NCI-H1048 (cell line): Measurements from ENCODE around the gene IFT22.
A peak's percentile ranks its signal among the peaks of the same experiment; 100 is the strongest.
"Not testable (repeated sequence)": the region's sequence is repeated elsewhere in the genome, so short reads cannot be mapped to it uniquely, and the experiment has no call there.

Experiments
- DNase-seq: peaks from one replicate; lab custom pipeline; 2025; lab: John Stamatoyannopoulos, UW

Gene IFT22

DNA sequence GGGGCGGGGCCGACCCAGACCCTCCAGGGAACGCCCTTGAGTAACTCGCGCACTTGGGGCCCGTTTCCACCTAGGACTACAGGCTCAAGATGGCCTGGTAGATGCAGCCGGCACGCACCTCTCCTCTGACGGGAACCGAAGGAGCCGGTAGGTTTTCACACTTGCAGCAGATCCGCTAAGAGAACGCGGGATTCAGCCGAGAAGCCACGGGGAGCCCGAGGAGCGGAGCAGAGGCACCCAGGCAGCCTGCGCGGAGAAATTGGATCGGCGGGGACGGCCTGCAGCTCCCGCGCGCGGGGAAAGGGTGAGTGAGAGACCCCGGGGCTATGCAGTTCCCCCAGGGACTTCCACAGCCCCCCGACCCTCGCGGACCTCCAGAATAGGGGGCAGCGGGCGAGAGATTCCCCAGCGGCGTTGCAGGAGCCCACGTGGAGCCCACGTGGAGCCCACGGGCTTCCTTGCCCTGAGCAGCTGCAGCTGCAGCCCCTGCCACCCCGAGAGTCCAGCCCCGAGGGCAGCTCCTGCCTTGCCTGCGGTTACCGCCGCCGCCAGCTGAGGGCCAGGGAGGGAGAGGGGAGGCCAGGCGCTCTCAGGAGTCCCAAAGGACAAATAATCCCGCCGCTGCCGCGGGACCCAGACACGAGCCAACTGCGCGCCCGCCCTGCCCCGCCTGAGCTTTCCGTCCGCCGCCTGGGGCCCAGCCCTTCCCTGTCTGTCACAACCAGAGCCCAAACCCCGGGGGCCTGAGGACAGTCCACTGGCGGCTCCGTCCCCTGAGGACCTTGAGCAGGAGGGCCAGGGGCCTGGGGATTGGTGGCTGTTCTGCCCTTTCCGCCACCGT, 13.1 kb downstream of the IFT22 start:
- peak; percentile 64 for DNase-seq

DNA sequence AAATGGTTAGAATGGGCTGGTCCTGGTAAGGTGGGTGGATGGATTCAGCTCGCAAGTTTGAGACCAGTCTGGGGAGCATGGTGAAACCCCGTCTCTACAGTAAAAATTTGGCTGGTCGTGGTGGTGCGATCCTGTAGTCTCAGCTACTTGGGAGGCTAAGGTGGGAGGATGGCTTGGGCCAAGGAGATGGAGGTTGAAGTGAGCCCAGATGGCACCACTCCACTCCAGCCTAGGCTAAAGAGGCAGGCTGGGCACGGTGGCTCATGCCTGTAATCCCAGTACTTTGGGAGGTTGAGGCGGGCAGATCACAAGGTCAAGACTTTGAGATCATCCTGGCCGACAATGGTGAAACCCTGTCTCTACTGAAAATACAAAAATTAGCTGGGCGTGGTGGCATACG, 15.3 kb downstream of the IFT22 start:
- no peak for DNase-seq

DNA sequence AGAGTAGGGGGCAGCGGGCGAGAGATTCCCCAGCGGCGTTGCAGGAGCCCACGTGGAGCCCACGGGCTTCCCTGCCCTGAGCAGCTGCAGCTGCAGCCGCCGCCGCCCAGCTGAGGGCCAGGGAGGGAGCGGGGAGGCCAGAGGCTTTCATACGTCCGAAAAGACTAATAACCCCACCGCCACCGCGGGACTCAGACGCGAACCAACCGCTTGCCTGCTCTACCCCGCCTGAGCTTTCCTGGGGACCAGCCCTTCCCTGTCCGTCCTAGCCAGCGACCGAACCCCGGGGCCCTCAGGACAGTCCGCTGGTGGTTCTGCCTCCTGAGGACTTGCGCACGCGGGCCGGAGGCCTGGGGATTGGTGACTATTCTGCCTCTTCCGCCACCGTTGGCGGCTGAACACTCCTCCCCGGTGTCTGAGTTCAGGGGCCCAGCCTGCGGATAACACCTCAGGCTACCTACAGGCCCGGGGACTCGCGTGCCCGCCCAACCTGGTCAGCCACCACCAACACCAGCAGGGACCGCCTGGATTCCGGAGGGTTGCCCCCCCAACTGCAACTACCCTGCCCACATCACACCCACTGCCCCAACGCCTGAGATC, 18.4 kb downstream of the IFT22 start:
- no peak for DNase-seq

DNA sequence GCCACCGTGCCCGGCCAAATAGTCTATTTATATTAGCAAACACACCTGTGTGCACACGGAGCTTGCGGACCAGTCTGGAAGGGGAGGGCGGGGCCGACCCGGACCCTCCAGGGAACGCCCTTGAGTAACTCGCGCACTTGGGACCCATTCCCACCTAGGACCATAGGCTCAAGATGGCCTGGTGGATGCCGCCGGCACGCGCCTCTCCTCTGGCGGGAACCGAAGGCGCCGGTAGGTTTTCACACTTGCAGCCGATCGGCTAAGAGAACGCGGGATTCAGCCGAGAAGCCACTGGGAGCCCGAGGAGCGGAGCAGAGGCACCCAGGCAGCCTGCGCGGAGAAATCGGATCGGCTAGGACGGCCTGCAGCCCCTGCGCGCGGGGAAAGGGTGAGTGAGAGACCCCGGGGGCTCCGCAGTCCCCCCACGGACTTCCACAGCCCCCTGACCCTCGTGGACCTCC, 18.9 kb downstream of the IFT22 start:
- no peak for DNase-seq

DNA sequence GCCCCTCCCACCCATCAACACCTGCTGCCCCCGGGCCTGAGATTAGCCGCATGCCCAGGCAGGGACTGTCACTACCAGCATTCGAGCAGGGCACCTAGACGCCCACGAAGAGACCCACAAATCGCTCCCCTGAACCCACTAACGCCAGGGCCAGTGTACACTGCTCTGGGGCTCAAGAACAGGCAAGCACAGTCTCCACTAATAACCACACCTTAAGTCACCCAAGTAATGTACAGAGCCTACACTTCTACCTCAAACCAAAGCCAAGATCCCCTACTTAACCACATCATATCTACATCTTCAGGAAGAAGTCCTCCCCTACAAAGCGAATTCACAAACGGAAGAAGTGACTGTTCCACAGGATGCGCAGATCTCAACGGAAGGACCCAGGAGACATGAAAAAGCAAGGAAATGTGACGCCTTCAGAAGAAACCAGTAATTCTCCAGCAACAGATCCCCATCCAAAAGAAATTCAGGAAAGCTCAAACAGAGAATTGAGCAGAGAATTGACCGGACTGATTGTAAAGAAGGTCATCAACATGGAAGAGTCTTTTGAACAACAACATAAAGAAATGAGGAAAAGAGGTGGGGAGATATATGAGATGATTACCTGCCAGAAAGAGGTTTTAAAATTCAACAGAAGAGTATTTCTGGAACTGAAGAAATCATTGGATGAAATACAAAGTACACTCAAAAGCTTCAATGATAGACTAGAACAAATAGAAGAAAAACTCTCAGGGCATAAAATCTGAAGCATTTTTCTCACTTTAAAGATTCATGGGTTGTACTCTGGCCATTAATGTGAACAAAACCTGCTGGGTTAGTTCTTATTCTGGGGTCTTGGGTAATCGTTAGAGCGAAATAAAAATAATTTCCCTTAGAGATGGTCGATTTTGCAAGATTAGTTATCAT, 20.9 kb downstream of the IFT22 start:
- no peak for DNase-seq

DNA sequence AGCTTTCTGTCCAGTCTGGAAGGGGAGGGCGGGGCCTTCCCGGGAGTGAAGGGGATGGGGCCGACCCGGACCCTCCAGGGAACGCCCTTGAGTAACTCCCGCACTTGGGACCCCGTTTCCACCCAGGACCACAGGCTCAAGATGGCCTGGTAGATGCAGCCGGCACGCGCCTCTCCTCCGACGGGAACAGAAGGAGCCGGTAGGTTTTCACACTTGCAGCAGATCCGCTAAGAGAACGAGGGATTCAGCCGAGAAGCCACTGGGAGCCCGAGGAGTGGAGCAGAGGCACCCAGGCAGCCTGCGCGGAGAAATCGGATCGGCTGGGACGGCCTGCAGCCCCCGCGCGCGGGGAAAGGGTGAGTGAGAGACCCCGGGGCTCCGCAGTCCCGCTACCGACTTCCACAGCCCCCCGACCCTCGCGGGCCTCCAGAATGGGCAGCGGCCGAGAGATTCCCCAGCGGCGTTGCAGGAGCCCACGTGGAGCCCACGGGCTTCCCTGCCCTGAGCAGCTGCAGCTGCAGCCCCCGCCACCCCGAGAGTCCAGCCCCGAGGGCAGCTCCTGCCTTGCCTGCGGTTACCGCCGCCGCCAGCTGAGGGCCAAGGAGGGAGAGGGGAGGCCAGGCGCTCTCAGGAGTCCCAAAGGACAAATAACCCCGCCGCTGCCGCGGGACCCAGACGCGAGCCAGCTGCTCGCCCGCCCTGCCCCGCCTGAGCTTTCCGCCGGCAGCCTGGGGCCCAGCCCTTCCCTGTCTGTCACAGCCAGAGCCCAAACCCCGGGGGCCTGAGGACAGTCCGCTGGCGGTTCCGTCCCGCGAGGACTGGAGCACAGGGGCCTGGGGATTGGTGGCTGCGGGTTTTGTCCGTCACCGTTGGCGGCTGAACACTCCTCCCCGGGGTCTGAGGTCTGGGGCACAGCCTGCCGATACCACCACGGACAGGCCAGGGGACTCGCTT, 21.8 kb downstream of the IFT22 start:
- DNase-seq: no peak

DNA sequence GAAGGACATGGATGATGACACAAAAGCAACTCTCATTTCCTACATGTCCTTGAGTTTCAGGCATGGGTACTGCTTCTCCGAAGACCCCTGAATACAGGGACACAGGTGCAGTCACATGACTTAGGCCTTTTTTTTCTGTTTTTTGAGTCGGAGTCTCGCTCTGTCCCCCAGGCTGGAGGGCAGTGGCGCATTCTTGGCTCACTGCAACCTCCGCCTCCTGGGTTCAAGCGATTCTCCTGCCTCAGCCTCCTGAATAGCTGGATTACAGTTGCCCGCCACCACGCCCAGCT, 26.8 kb downstream of the IFT22 start:
- DNase-seq: no peak

DNA sequence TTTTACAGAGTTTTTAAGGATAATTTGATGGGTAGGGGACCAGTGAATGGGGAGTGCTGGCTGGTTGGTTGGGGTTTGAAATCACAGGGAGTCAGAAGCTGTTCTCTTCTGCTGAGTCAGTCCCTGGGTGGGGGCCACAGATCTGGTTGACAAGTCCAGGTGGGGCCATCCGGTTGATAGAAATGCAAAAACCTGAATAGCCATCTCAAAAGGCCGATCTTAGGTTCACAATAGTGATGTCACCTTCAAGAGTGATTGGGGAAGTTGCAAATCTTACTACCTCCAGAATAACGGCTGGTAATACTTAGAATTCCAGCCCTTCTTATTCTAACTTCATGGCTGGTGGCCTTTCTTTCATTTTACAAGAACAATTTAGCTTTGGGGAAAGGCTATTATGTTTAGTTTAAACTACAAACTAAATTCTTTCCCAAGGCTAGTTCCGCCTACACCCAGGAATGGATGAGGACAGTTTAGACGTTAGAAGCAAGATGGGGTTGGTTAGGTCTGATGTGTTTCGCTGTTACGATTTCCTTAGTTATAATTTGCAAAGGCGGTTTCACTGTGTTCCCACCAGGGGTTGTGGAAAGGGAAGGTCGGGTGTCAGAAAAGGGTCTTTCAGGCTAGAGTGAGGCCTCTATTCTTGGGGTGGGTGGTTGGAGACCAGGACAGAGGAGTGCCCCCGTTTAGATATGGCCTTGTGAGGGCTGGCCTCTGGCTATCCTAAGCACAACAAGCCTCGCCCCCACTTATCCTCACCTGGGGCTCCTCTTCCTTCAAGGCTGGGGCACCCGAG, 27.4 kb downstream of the IFT22 start:
- no peak for DNase-seq

DNA sequence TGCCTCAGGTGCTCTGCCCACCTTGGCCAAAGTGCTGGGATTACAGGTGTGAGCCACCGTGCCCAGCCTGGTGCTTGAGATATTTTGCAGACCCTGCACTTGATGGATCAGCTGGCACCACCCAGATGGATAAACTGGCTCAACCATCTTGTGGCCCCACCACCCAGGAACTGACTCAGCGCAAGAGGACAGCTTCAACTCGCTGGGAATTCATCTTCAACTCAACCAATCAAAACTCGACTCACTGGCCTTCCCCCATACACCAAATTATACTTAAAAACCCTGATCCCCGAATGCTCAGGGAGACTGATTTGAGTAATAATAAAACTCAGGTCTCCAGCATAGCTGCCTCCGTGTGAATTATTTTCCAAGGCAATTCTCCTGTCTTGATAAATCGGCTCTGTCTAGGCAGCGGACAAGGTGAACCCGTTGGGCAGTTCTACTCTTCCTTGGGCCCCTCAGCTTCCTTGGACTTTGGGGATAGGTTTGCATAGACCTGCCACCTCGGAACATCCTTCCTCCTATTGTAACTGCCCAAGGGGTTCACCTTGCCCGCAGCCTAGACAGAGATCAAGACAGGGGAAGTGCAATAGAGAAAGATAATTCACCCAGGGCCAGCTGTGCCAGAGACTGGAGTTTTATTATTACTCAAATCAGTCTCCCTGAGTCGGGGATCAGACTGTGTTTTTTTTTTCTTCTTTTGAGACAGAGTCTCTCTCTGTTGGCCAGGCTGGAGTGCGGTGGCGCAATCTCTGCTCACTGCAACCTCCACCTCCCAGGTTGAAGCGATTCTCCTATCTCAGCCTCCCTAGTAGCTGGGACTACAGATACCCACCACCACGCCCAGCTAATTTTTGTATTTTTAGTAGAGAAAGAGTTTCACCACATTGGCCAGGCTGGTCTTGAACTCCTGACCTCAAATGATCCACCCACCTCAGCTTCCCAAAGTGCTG, 28.3 kb downstream of the IFT22 start:
- DNase-seq: not testable (repeated sequence)

DNA sequence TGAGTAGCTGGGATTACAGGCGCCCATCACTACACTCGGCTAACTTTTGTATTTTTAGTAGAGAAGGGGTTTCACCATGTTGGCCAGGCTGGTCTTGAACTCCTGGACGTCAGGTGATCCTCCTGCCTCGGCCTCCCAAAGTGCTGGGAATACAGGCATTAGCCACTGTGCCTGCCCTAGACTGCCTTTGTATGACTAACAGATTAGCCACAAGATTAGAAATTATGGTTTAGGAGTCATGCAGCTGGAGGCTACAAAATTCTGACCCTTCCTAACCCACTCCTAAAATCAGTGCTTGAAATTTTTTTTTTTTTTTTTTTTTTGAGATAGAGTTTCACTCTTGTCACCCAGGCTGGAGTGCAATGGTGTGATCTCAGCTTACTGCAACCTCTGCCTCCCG, 29.0 kb downstream of the IFT22 start:
- not testable (repeated sequence) for DNase-seq

DNA sequence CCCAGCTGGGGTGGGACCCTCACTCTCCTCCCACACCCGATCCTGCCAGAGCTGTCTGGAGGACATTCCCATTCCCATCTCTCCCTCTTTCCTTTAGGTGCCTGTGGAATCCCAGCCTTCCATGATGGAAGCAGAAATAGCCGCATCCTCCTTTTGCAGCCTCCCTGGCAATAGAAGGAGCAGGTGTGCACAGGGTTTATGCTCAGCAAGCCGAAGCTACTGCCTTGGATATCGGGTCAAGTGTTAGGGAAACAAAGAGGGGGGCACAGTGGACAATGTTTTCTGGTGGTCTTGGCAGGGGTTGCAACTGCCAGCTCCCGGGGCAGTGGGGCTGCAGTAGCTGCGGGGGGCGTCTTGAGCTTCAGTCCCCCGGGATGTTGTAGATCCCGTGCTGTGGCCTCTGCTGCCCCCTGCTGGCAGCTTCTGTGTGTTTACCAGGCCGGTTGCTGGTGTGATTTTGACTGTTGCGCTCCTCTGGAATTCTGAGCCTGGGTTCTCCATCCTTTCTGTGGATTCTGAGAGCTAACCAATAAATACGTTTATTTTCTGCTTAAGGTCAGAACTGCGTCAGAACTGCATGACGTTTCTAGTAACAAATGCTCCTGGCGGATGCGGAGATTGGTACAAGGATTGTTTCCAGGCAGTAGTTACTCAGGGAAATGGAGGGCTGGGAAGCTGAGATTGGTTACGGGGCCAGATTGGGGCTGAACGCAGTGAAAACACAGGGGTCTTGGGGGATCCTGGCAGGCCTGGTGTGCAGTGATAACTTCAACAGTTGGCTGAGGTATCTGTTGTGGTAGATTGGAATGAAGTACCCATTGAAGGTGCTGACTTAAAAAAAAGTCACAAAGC, 31.2 kb downstream of the IFT22 start:
- DNase-seq: not testable (repeated sequence)

DNA sequence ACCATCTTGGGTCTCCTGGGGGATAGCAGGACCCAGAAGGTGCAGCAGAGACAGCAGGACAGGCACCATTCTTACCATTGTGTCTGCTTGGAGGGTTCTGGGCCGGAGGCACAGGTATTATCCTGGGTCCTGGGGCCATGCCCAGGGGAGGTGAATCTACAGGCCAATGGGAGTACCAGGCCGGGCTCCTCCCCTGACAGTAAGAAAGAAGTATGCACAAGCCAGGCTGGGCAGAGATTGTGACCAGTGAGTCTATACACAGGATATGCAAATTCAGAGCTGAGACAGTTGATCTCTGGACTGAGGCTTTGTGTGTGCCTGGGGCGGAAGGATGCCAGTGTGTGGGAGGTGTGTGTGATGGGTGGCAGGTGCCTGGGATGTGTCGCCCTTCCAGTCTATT, 31.9 kb downstream of the IFT22 start:
- DNase-seq: not testable (repeated sequence)

DNA sequence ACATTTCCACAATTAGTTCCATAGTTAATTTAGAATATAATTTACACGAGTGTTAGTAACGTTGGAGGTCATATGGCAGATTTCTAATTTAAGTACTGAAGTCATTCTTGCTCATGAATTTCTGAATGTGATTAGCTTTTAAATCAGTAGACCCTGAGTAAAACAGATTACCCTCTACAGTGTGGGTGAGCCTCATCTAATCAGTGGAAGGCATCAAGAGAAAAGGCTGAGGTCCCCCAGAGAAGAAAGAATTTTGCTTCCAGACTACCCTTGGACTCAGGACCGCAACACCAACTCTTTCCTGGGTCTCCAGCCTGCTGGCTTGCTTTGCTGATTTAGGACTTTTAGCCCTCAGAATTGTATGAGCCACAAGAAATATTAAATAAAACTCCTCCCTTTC, 33.2 kb downstream of the IFT22 start:
- no peak for DNase-seq

DNA sequence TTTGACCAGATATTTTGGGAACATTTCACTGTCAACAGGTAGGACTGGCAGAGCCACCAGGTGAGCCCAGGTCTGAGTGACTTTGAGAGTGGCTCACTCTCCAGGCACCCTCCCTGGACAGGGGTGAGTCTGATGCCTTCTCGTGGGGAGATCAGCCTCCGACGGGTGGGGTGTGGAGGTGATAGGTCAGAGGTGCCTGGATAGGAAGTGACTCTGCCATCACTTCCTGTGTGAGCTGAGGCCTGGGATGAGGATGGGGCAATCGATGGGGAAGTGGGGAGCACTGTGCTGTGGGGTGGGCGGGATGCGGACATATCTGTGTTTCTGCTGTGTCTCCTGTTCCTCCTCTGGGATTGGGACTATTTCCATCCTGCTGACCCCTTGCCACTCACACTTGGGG, 34.6 kb downstream of the IFT22 start:
- no peak for DNase-seq

DNA sequence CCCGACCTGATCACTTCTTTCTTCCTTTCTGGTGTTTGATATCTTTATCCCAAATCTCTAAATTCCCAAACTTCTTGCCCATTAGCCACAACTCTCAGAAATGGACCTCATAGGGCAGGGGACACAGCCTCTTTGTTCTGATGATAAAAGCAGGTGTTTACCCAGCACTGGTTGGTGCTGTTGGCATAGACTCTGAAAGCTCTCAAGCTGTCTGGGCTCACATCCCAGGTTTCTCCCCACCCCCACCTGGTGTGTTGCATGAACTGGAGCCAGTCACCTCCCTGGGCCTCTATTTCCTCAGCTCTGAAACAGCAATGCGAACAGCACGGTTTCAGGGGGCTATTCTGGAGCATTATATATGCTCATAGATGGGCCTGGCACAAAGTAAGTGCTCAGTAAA, 35.7 kb downstream of the IFT22 start:
- not testable (repeated sequence) for DNase-seq

DNA sequence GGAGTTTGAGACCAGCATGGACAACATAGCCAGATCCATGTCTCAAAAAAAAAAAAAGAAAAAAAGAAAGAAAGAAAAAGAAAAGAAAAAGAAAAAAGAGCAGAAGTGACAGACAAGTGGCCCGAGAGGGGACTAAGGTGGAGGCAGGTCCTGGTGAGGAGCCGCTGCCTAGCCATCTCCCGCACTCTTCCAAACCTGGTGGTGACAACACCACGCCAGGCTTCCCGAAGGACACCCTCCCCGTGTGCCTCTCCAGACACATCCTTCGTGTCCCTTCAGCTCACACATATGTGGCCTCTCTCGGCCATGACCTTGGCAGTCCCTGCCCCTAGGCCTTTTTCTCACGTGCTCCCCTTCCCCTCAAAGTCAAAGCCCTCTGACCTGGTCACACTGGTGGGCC, 36.4 kb downstream of the IFT22 start:
- no peak for DNase-seq

DNA sequence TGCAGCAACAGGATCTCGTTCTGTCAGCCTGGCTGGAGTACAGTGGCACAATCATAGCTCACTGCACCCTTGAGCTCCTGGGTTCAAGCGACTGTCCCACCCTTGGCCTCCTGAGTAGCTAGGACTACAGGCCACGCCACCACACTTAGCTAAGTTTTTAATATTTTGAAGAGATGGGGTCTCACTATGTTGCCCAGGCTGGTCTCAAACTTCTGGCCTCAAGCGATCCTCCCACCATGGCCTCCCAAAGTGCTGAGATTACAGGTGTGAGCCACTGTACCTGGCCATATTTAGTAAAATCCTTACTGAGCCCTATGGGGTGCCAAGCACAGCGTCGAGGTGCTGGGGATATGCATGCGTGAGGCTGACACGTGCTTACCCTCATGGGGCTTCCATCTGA, 40.7 kb downstream of the IFT22 start:
- DNase-seq: not testable (repeated sequence)

DNA sequence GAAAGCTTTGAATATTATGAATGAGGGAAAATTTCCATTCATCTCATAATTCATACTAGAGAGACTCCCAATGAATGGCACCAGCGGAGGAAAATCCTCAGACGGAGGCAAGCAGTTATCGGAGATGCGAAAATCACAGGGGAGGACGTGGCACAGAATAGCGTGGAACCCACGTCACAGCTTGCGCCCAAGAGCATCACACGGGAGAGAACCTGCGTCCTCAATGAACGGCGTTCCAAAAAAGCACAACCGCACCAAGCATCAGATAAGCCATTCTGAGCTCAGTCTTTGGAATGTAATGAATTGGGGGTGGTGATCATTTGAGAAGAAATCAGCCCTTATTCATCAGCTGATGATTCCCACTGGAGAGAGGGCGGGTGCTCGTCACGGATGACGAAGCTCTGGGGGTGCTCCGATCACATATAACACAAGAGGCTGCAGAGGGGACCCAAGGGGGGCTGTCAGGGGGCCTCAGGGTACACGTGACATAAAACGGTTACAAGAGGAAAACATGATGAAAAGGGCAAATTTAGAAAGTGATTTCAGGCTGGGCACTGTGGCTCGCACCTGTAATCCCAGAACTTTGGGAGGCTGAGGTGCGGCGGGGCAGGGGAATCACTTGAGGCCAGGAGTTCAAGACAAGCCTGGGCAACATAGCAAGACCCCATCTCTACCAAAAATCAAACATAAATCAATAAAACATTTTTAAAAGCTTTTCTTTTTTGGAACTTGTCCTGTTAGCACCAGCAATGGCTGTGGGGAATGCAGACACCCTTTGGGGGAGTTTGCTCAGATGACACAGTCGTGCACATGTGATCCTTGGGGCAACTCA, 42.9 kb downstream of the IFT22 start:
- DNase-seq: no peak
